GM23338 (cell line): ENCODE data around the gene LMOD1. TPM values are rescaled to one million over a fixed set of nuclear protein-coding genes. Genes with fewer than 3 reads are reported as not detected.

Source experiments
- ATAC-seq: fragments of 200-7000 bp; cut with Tn5 transposase; 3 replicates; pipeline ENCODE4 v1.9.1; 2020
- DNase-seq: peaks from one replicate; pipeline ENCODE4 v3.0.0-alpha.2; 2015; ENCODE audit warnings: low spot score
- H2AFZ ChIP-seq: fragments of 200-600 bp; sonication (generic); 2 replicates; pipeline ENCODE4 v1.8.0; 2016; ENCODE audit warnings: antibody characterized with exemption, mild to moderate bottlenecking, moderate library complexity
- H3F3A ChIP-seq: fragments of 200-600 bp; sonication (generic); replicated peaks from 2 replicates; pipeline ENCODE4 v1.8.0; 2017; ENCODE audit warnings: antibody characterized with exemption, mixed run types, low read depth
- H3K27ac ChIP-seq: fragments of 200-600 bp; sonication (generic); 2 replicates; pipeline ENCODE4 v1.6.1; 2016; ENCODE audit warnings: low read depth
- H3K27me3 ChIP-seq: fragments of 200-600 bp; sonication (generic); 2 replicates; pipeline ENCODE4 v1.8.0; 2016; ENCODE audit warnings: mild to moderate bottlenecking, mixed run types, moderate library complexity; ENCODE audit not compliant: insufficient read depth
- H3K36me3 ChIP-seq: fragments of 200-600 bp; sonication (generic); 2 replicates; pipeline ENCODE4 v1.8.0; 2016; ENCODE audit warnings: mild to moderate bottlenecking; ENCODE audit not compliant: insufficient read depth
- H3K4me1 ChIP-seq: fragments of 200-600 bp; sonication (generic); 2 replicates; pipeline ENCODE4 v1.8.0; 2016; ENCODE audit warnings: mild to moderate bottlenecking, moderate library complexity; ENCODE audit not compliant: insufficient read depth
- H3K4me2 ChIP-seq: fragments of 200-600 bp; sonication (generic); 2 replicates; pipeline ENCODE4 v1.7.1; 2017; ENCODE audit warnings: mixed run types
- H3K4me3 ChIP-seq: fragments of 200-600 bp; sonication (generic); 2 replicates; pipeline ENCODE4 v1.6.1; 2016; ENCODE audit warnings: mixed run types
- H3K79me2 ChIP-seq: fragments of 200-600 bp; sonication (generic); replicated peaks from 2 replicates; pipeline ENCODE4 v1.8.0; 2017; ENCODE audit warnings: mild to moderate bottlenecking; ENCODE audit not compliant: insufficient read depth
- H3K9me2 ChIP-seq: fragments of 200-600 bp; sonication (generic); 2 replicates; pipeline ENCODE4 v1.8.0; 2017; ENCODE audit not compliant: insufficient read depth
- H4K20me1 ChIP-seq: fragments of 200-600 bp; sonication (generic); replicated peaks from 2 replicates; pipeline ENCODE4 v1.8.0; 2017; ENCODE audit warnings: mild to moderate bottlenecking; ENCODE audit not compliant: insufficient read depth
- H3K27ac Mint-ChIP-seq: 2 replicates; pipeline ENCODE4 v1.8.0; 2020; ENCODE audit warnings: inconsistent platforms, mild to moderate bottlenecking, moderate library complexity, mixed read lengths
- H3K27me3 Mint-ChIP-seq: 3 replicates; pipeline ENCODE4 v1.8.0; 2022; ENCODE audit warnings: low read depth, mild to moderate bottlenecking, moderate library complexity, mixed read lengths, inconsistent platforms; ENCODE audit not compliant: insufficient read depth, poor library complexity
- H3K36me3 Mint-ChIP-seq: 3 replicates; pipeline ENCODE4 v1.8.0; 2021; ENCODE audit warnings: low read depth, mild to moderate bottlenecking, inconsistent platforms, moderate library complexity, mixed read lengths
- H3K4me1 Mint-ChIP-seq: 3 replicates; pipeline ENCODE4 v1.8.0; 2020; ENCODE audit warnings: mild to moderate bottlenecking, inconsistent platforms, mixed read lengths
- H3K4me3 Mint-ChIP-seq: 3 replicates; pipeline ENCODE4 v1.8.0; 2021; ENCODE audit warnings: moderate library complexity, mild to moderate bottlenecking, inconsistent platforms, mixed read lengths
- H3K9me3 Mint-ChIP-seq: 3 replicates; pipeline ENCODE4 v1.8.0; 2020; ENCODE audit warnings: moderate library complexity, mild to moderate bottlenecking, inconsistent platforms, mixed read lengths
- CREB1 ChIP-seq: fragments of 250-450 bp; sonication (Bioruptor Pico); IDR thresholded peaks from 2 replicates; pipeline ENCODE4 v1.5.0; 2020; ENCODE audit warnings: low read depth, mild to moderate bottlenecking, moderate library complexity
- EZH2 ChIP-seq: fragments of 200-600 bp; sonication (generic); IDR thresholded peaks from one replicate; pipeline ENCODE4 v1.8.0; 2017; ENCODE audit warnings: antibody characterized with exemption, mild to moderate bottlenecking, low read depth; ENCODE audit not compliant: unreplicated experiment
- EZH2phosphoT487 ChIP-seq: fragments of 200-600 bp; sonication (generic); IDR thresholded peaks from one replicate; pipeline ENCODE4 v1.8.1; 2018; ENCODE audit warnings: antibody characterized with exemption; ENCODE audit not compliant: unreplicated experiment
- JUNB ChIP-seq: IDR thresholded peaks from one replicate; pipeline ENCODE4 v1.6.1; 2016; ENCODE audit warnings: antibody characterized with exemption; ENCODE audit not compliant: unreplicated experiment
- NANOG ChIP-seq: IDR thresholded peaks from 2 replicates; pipeline ENCODE4 v1.6.1; 2016; ENCODE audit warnings: antibody characterized with exemption, borderline replicate concordance
- POLR2AphosphoS5 ChIP-seq: IDR thresholded peaks from 2 replicates; pipeline ENCODE4 v1.6.1; 2016; ENCODE audit warnings: antibody characterized with exemption, low read depth
- STAT1 ChIP-seq: IDR thresholded peaks from one replicate; pipeline ENCODE4 v1.6.1; 2016; ENCODE audit warnings: antibody characterized with exemption; ENCODE audit not compliant: unreplicated experiment
- ZNF114 ChIP-seq: fragments of 250-450 bp; sonication (Bioruptor Pico); IDR thresholded peaks from 2 replicates; pipeline ENCODE4 v1.5.0; 2020; ENCODE audit warnings: mild to moderate bottlenecking, moderate library complexity
- ZNF331 ChIP-seq: fragments of 250-450 bp; sonication (Bioruptor Pico); IDR thresholded peaks from 2 replicates; pipeline ENCODE4 v1.5.0; 2020; ENCODE audit warnings: low read depth, mild to moderate bottlenecking, moderate library complexity
- polyA plus RNA-seq: library from polyadenylated mRNA; unstranded; fragments of >200 nt; fragmentation: Nextera tagmentation; extraction: Ambion mirVana; gene quantifications from 2 replicates; pipeline ENCODE4 v1.2.1, GENCODE V29; 2016
- total RNA-seq: library from RNA; depleted of rRNA; stranded (reverse); fragments of >200 nt; shearing (Covaris generic); gene quantifications from 2 replicates; pipeline ENCODE4 v1.2.3, GENCODE V29; 2014
- TF ChIP-seq, protein P1 (sequence below): IDR thresholded peaks from 2 replicates; pipeline ENCODE4 v1.6.1; 2016; ENCODE audit warnings: antibody characterized with exemption
- TF ChIP-seq, protein P2 (sequence below): fragments of 250-450 bp; sonication (Bioruptor Pico); IDR thresholded peaks from 2 replicates; pipeline ENCODE4 v1.5.0; 2020; ENCODE audit warnings: mild to moderate bottlenecking, moderate library complexity
- TF ChIP-seq, protein P3 (sequence below), 2 experiments: fragments of 200-600 bp in 1 of 2; sonication (generic) in 1 of 2; conservative IDR thresholded peaks; 2 replicates each; pipeline versions ENCODE4 v1.5.1 to v1.6.1; 2016 to 2017; ENCODE audit warnings: antibody characterized with exemption in 2 of 2, low read depth in 2 of 2, mild to moderate bottlenecking in 2 of 2, moderate library complexity in 1 of 2
- TF ChIP-seq, protein P4 (sequence below): IDR thresholded peaks from one replicate; pipeline ENCODE4 v1.6.1; 2018; ENCODE audit warnings: antibody characterized with exemption; ENCODE audit not compliant: unreplicated experiment

Gene LMOD1
- total and polyA plus RNA-seq, 2 experiments from 2014 or later: 0.74 to 1.7 TPM

DNA sequence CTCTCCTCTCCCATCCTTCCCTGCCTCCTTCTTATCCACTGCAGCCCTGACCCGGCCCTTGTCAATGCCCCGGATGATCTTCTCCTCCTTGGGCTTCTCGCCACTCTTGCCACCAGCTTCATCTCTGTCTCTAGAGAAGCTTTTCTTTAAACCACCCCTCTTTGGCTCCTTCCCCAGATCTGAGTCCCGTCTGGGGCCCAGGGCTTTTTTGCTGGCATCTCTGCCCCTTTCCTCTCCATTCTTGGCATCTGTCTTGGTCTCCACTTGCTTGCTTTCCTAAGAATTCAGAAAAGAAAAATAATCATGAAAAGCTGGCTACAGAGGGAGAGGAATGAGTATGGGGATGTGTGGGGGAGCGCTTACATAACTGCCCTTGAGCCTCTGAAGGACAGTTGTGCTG lies 45.9 kb downstream of the LMOD1 start:
- Histone ChIP-seq H3F3A (no peaks in the 10 kb centered on the region), H3K79me2 (no peaks in the 10 kb centered on the region), H3K36me3 (no peaks in the 10 kb centered on the region), H4K20me1 (no peaks in the 10 kb centered on the region), H3K4me1 (peaks cover 2% of the 10 kb centered on the region; the same call in 1 of the 2 replicates), H2AFZ (no peak overlapping the region), H3K4me3 (no peak overlapping the region), H3K4me2 (no peak overlapping the region), H3K27ac (no peak overlapping the region), H3K27me3 (no peaks in the 10 kb centered on the region), H3K9me2 (0 out of 2 replicates have a peak, but pooled peaks cover 7% of the 10 kb centered on the region)
- H3K4me3 Mint-ChIP-seq: no peak overlapping the region
- peaks cover 16% of the 10 kb centered on the region for H3K4me1 Mint-ChIP-seq
- no peaks in the 10 kb centered on the region; the same call in 2 of the 3 replicates for H3K36me3 Mint-ChIP-seq
- H3K27ac Mint-ChIP-seq: no peak overlapping the region
- peaks cover 16% of the 10 kb centered on the region for H3K27me3 Mint-ChIP-seq
- TF ChIP-seq NANOG (no peak), ZNF114 (CRISPR knock-in tag) (no peak), EZH2 (no peak), CREB1 (no peak), STAT1 (no peak), POLR2AphosphoS5 (no peak), EZH2phosphoT487 (no peak), JUNB (no peak), ZNF331 (no peak)
- TF ChIP-seq, protein P1, sequence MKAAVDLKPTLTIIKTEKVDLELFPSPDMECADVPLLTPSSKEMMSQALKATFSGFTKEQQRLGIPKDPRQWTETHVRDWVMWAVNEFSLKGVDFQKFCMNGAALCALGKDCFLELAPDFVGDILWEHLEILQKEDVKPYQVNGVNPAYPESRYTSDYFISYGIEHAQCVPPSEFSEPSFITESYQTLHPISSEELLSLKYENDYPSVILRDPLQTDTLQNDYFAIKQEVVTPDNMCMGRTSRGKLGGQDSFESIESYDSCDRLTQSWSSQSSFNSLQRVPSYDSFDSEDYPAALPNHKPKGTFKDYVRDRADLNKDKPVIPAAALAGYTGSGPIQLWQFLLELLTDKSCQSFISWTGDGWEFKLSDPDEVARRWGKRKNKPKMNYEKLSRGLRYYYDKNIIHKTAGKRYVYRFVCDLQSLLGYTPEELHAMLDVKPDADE: no peak
- TF ChIP-seq, protein P2, sequence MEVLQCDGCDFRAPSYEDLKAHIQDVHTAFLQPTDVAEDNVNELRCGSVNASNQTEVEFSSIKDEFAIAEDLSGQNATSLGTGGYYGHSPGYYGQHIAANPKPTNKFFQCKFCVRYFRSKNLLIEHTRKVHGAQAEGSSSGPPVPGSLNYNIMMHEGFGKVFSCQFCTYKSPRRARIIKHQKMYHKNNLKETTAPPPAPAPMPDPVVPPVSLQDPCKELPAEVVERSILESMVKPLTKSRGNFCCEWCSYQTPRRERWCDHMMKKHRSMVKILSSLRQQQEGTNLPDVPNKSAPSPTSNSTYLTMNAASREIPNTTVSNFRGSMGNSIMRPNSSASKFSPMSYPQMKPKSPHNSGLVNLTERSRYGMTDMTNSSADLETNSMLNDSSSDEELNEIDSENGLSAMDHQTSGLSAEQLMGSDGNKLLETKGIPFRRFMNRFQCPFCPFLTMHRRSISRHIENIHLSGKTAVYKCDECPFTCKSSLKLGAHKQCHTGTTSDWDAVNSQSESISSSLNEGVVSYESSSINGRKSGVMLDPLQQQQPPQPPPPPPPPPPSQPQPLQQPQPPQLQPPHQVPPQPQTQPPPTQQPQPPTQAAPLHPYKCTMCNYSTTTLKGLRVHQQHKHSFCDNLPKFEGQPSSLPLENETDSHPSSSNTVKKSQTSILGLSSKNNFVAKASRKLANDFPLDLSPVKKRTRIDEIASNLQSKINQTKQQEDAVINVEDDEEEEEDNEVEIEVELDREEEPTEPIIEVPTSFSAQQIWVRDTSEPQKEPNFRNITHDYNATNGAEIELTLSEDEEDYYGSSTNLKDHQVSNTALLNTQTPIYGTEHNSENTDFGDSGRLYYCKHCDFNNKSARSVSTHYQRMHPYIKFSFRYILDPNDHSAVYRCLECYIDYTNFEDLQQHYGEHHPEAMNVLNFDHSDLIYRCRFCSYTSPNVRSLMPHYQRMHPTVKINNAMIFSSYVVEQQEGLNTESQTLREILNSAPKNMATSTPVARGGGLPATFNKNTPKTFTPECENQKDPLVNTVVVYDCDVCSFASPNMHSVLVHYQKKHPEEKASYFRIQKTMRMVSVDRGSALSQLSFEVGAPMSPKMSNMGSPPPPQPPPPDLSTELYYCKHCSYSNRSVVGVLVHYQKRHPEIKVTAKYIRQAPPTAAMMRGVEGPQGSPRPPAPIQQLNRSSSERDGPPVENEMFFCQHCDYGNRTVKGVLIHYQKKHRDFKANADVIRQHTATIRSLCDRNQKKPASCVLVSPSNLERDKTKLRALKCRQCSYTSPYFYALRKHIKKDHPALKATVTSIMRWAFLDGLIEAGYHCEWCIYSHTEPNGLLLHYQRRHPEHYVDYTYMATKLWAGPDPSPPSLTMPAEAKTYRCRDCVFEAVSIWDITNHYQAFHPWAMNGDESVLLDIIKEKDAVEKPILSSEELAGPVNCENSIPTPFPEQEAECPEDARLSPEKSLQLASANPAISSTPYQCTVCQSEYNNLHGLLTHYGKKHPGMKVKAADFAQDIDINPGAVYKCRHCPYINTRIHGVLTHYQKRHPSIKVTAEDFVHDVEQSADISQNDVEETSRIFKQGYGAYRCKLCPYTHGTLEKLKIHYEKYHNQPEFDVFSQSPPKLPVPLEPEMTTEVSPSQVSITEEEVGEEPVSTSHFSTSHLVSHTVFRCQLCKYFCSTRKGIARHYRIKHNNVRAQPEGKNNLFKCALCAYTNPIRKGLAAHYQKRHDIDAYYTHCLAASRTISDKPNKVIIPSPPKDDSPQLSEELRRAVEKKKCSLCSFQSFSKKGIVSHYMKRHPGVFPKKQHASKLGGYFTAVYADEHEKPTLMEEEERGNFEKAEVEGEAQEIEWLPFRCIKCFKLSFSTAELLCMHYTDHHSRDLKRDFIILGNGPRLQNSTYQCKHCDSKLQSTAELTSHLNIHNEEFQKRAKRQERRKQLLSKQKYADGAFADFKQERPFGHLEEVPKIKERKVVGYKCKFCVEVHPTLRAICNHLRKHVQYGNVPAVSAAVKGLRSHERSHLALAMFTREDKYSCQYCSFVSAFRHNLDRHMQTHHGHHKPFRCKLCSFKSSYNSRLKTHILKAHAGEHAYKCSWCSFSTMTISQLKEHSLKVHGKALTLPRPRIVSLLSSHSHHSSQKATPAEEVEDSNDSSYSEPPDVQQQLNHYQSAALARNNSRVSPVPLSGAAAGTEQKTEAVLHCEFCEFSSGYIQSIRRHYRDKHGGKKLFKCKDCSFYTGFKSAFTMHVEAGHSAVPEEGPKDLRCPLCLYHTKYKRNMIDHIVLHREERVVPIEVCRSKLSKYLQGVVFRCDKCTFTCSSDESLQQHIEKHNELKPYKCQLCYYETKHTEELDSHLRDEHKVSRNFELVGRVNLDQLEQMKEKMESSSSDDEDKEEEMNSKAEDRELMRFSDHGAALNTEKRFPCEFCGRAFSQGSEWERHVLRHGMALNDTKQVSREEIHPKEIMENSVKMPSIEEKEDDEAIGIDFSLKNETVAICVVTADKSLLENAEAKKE (CRISPR knock-in tag): no peak
- TF ChIP-seq, protein P3, sequence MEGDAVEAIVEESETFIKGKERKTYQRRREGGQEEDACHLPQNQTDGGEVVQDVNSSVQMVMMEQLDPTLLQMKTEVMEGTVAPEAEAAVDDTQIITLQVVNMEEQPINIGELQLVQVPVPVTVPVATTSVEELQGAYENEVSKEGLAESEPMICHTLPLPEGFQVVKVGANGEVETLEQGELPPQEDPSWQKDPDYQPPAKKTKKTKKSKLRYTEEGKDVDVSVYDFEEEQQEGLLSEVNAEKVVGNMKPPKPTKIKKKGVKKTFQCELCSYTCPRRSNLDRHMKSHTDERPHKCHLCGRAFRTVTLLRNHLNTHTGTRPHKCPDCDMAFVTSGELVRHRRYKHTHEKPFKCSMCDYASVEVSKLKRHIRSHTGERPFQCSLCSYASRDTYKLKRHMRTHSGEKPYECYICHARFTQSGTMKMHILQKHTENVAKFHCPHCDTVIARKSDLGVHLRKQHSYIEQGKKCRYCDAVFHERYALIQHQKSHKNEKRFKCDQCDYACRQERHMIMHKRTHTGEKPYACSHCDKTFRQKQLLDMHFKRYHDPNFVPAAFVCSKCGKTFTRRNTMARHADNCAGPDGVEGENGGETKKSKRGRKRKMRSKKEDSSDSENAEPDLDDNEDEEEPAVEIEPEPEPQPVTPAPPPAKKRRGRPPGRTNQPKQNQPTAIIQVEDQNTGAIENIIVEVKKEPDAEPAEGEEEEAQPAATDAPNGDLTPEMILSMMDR (conservative IDR thresholded peaks at IDR 0.05; ENCODE audit: low read depth in 2 of 2): no peak
- TF ChIP-seq, protein P4, sequence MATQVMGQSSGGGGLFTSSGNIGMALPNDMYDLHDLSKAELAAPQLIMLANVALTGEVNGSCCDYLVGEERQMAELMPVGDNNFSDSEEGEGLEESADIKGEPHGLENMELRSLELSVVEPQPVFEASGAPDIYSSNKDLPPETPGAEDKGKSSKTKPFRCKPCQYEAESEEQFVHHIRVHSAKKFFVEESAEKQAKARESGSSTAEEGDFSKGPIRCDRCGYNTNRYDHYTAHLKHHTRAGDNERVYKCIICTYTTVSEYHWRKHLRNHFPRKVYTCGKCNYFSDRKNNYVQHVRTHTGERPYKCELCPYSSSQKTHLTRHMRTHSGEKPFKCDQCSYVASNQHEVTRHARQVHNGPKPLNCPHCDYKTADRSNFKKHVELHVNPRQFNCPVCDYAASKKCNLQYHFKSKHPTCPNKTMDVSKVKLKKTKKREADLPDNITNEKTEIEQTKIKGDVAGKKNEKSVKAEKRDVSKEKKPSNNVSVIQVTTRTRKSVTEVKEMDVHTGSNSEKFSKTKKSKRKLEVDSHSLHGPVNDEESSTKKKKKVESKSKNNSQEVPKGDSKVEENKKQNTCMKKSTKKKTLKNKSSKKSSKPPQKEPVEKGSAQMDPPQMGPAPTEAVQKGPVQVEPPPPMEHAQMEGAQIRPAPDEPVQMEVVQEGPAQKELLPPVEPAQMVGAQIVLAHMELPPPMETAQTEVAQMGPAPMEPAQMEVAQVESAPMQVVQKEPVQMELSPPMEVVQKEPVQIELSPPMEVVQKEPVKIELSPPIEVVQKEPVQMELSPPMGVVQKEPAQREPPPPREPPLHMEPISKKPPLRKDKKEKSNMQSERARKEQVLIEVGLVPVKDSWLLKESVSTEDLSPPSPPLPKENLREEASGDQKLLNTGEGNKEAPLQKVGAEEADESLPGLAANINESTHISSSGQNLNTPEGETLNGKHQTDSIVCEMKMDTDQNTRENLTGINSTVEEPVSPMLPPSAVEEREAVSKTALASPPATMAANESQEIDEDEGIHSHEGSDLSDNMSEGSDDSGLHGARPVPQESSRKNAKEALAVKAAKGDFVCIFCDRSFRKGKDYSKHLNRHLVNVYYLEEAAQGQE: no peak
- H3K9me3 Mint-ChIP-seq: no peaks in the 10 kb centered on the region
- ATAC-seq: no peak
- no peak for DNase-seq
